H1 (cell line): Measurements from ENCODE around the gene CYP2W1. TPM values are rescaled to one million over a fixed set of nuclear protein-coding genes. Genes with fewer than 3 reads are reported as not detected.

Source experiments
- CTCF ChIA-PET: fragments of 300-600 bp; sonication (Branson Sonifier 250); formaldehyde crosslinking; loops from one replicate; lab custom pipeline; 2021; ENCODE audit not compliant: partially characterized antibody; lab: Charles Lee
- POLR2A ChIA-PET: fragments of 300-600 bp; sonication (Branson Sonifier 250); formaldehyde crosslinking; loops from one replicate; lab custom pipeline; 2021; ENCODE audit warnings: inconsistent platforms; ENCODE audit not compliant: partially characterized antibody; lab: Charles Lee
- DNase-seq, 2 experiments: peaks; one replicate each; pipeline versions ENCODE4 v3.0.0 to v3.0.0-alpha.2; 2010 to 2022; ENCODE audit warnings: low spot score in 2 of 2, low read depth in 1 of 2, mixed read lengths in 1 of 2
- FAIRE-seq: peaks from 2 replicates; lab custom pipeline; 2011; peaks lifted over from hg19 to GRCh38; lab: Jason Lieb, UNC
- H2AFZ ChIP-seq: 2 replicates; pipeline ENCODE4 v1.8.1; 2012; ENCODE audit warnings: low read length, inconsistent platforms
- H2AK5ac ChIP-seq: 2 replicates; pipeline ENCODE4 v1.6.1; 2013; ENCODE audit warnings: low read depth, low read length
- H2BK120ac ChIP-seq: replicated peaks from 2 replicates; pipeline ENCODE3; 2013; ENCODE audit warnings: low read depth, low read length, inconsistent platforms
- H2BK12ac ChIP-seq: 2 replicates; pipeline ENCODE4 v1.6.1; 2013; ENCODE audit warnings: low read depth, low read length
- H2BK15ac ChIP-seq: 2 replicates; pipeline ENCODE4 v1.6.1; 2013; ENCODE audit warnings: low read length
- H2BK20ac ChIP-seq: 2 replicates; pipeline ENCODE4 v1.6.1; 2013; ENCODE audit warnings: low read length
- H2BK5ac ChIP-seq: 2 replicates; pipeline ENCODE4 v1.6.1; 2013; ENCODE audit warnings: low read depth, low read length
- H3K14ac ChIP-seq: 2 replicates; pipeline ENCODE4 v1.6.1; 2013; ENCODE audit warnings: inconsistent platforms; ENCODE audit not compliant: insufficient read length
- H3K18ac ChIP-seq: 2 replicates; pipeline ENCODE4 v1.6.1; 2013; ENCODE audit warnings: low read length; ENCODE audit errors: extremely low read depth
- H3K23ac ChIP-seq: 2 replicates; pipeline ENCODE4 v1.6.1; 2013; ENCODE audit warnings: inconsistent platforms; ENCODE audit not compliant: insufficient read length
- H3K23me2 ChIP-seq: 2 replicates; pipeline ENCODE4 v1.6.1; 2013; ENCODE audit warnings: low read depth, low read length
- H3K27ac ChIP-seq: 2 replicates; pipeline ENCODE4 v1.6.1; 2011; ENCODE audit warnings: low read depth, low read length, inconsistent platforms
- H3K27me3 ChIP-seq, 4 experiments: replicated peaks in 1 of 4; 1 replicate in 1 of 4; 2 replicates in 3 of 4; pipeline versions ENCODE4 v1.6.1 to v1.8.1; 2011 to 2013; ENCODE audit warnings: low read length in 3 of 4, mild to moderate bottlenecking in 3 of 4, inconsistent platforms in 2 of 4, mixed read lengths in 2 of 4, moderate library complexity in 1 of 4; ENCODE audit not compliant: control insufficient read depth in 3 of 4, insufficient read depth in 3 of 4; ENCODE audit errors: extremely low read depth in 1 of 4
- H3K36me3 ChIP-seq, 4 experiments: 2 replicates each; pipeline versions ENCODE4 v1.6.1 to v1.8.1; 2011 to 2013; ENCODE audit warnings: mild to moderate bottlenecking in 4 of 4, low read length in 3 of 4, moderate library complexity in 2 of 4, control low read depth in 1 of 4, inconsistent platforms in 1 of 4; ENCODE audit not compliant: insufficient read depth in 4 of 4, control insufficient read depth in 2 of 4
- H3K4ac ChIP-seq: replicated peaks from 2 replicates; pipeline ENCODE3; 2013; ENCODE audit warnings: low read length, low read depth, mixed read lengths, inconsistent platforms; ENCODE audit not compliant: insufficient read length
- H3K4me1 ChIP-seq, 4 experiments: replicated peaks in 1 of 4; 1 replicate in 1 of 4; 2 replicates in 3 of 4; pipeline versions ENCODE4 v1.6.1 to v1.8.1; 2011 to 2013; ENCODE audit warnings: low read length in 3 of 4, inconsistent platforms in 2 of 4, mixed read lengths in 1 of 4; ENCODE audit not compliant: insufficient read depth in 4 of 4, control insufficient read depth in 3 of 4
- H3K4me2 ChIP-seq, 2 experiments: 2 replicates each; pipeline versions ENCODE4 v1.6.1 to v1.8.1; 2011 to 2013; ENCODE audit warnings: low read depth in 2 of 2, low read length in 2 of 2, control low read depth in 1 of 2, inconsistent platforms in 1 of 2, mild to moderate bottlenecking in 1 of 2; ENCODE audit not compliant: insufficient read depth in 1 of 2
- H3K4me3 ChIP-seq, 4 experiments: fragments of 200-600, 300-600 bp in 1 of 4; sonication (generic), shearing (Covaris generic), sonication (Bioruptor Twin) in 1 of 4; 2 replicates each; pipeline versions ENCODE4 v1.5.1 to v1.8.1; 2011 to 2016; ENCODE audit warnings: low read length in 4 of 4, low read depth in 3 of 4, control low read depth in 2 of 4, inconsistent platforms in 2 of 4, mild to moderate bottlenecking in 2 of 4, mixed read lengths in 1 of 4, moderate library complexity in 1 of 4; ENCODE audit not compliant: insufficient read depth in 2 of 4; ENCODE audit errors: extremely low read depth in 1 of 4
- H3K56ac ChIP-seq: replicated peaks from 2 replicates; pipeline ENCODE3; 2013; ENCODE audit warnings: low read depth, mild to moderate bottlenecking, mixed read lengths, low read length, inconsistent platforms; ENCODE audit not compliant: insufficient read length
- H3K79me1 ChIP-seq: 2 replicates; pipeline ENCODE4 v1.6.1; 2013; ENCODE audit warnings: low read depth, low read length, control low read depth
- H3K79me2 ChIP-seq, 2 experiments: 2 replicates each; pipeline versions ENCODE4 v1.6.1 to v1.8.1; 2012 to 2013; ENCODE audit warnings: low read length in 2 of 2, mild to moderate bottlenecking in 2 of 2, inconsistent platforms in 1 of 2; ENCODE audit not compliant: insufficient read depth in 2 of 2, control insufficient read depth in 1 of 2
- H3K9ac ChIP-seq, 4 experiments: replicated peaks in 1 of 4; 1 replicate in 1 of 4; 2 replicates in 3 of 4; pipeline versions ENCODE4 v1.6.1 to v1.8.1; 2011 to 2013; ENCODE audit warnings: low read depth in 3 of 4, low read length in 3 of 4, control low read depth in 2 of 4, mild to moderate bottlenecking in 2 of 4, moderate library complexity in 2 of 4, inconsistent platforms in 1 of 4; ENCODE audit errors: extremely low read depth in 1 of 4
- H3K9me3 ChIP-seq, 2 experiments: 2 replicates each; pipeline versions ENCODE4 v1.6.1 to v1.8.1; 2012 to 2013; ENCODE audit warnings: mild to moderate bottlenecking in 2 of 2, moderate library complexity in 2 of 2, control low read depth in 1 of 2, inconsistent platforms in 1 of 2, low read depth in 1 of 2, low read length in 1 of 2, mixed read lengths in 1 of 2; ENCODE audit not compliant: insufficient read depth in 2 of 2
- H4K20me1 ChIP-seq, 2 experiments: replicated peaks in 1 of 2; 2 replicates each; pipeline versions ENCODE3 to v1.8.1; 2011 to 2013; ENCODE audit warnings: inconsistent platforms in 2 of 2, low read length in 2 of 2, mild to moderate bottlenecking in 1 of 2; ENCODE audit not compliant: insufficient read depth in 2 of 2, control insufficient read depth in 1 of 2
- H4K5ac ChIP-seq: 2 replicates; pipeline ENCODE4 v1.6.1; 2013; ENCODE audit warnings: low read length, low read depth, mixed read lengths, inconsistent platforms; ENCODE audit not compliant: insufficient read length
- H4K8ac ChIP-seq: 2 replicates; pipeline ENCODE4 v1.8.0; 2013; ENCODE audit warnings: mild to moderate bottlenecking, moderate library complexity, low read length, inconsistent platforms; ENCODE audit not compliant: insufficient read depth; ENCODE audit errors: extremely low read depth
- H4K91ac ChIP-seq: replicated peaks from 2 replicates; pipeline ENCODE3; 2013; ENCODE audit warnings: low read length, mixed read lengths, inconsistent platforms; ENCODE audit not compliant: insufficient read length
- CREB1 ChIP-seq: IDR thresholded peaks from 2 replicates; pipeline ENCODE4 v1.6.1; 2012; ENCODE audit warnings: inconsistent platforms
- CTCF ChIP-seq, 3 experiments: IDR thresholded peaks; 1 replicate in 2 of 3; 2 replicates in 1 of 3; pipeline versions ENCODE4 v1.5.1 to v1.6.1; 2011; ENCODE audit warnings: low read length in 3 of 3, mild to moderate bottlenecking in 3 of 3, inconsistent platforms in 2 of 3, low read depth in 1 of 3, moderate library complexity in 1 of 3; ENCODE audit not compliant: insufficient read depth in 1 of 3; ENCODE audit errors: control extremely low read depth in 1 of 3
- E2F6 ChIP-seq: IDR thresholded peaks from 2 replicates; pipeline ENCODE4 v1.6.1; 2012; ENCODE audit warnings: inconsistent platforms
- KDM1A ChIP-seq: fragments of 200-600, 300-600 bp; sonication (generic); IDR thresholded peaks from 2 replicates; pipeline ENCODE4 v1.7.1; 2016; ENCODE audit warnings: mild to moderate bottlenecking, low read length, borderline replicate concordance
- MAFK ChIP-seq: IDR thresholded peaks from 2 replicates; pipeline ENCODE4 v1.6.1; 2012; ENCODE audit warnings: low read depth, mild to moderate bottlenecking, improper control_type of control experiment, low read length
- PHF8 ChIP-seq: fragments of 200-600 bp; sonication (generic); conservative IDR thresholded peaks from 2 replicates; pipeline ENCODE4 v1.7.1; 2012; ENCODE audit warnings: low read depth, mild to moderate bottlenecking, inconsistent platforms, low read length, moderate library complexity
- POLR2AphosphoS5 ChIP-seq: IDR thresholded peaks from 2 replicates; pipeline ENCODE4 v1.6.1; 2011; ENCODE audit warnings: low read depth, low read length
- POU5F1 ChIP-seq: IDR thresholded peaks from 2 replicates; pipeline ENCODE4 v1.6.1; 2011; ENCODE audit warnings: low read depth, mild to moderate bottlenecking, low read length, moderate library complexity
- SAP30 ChIP-seq: fragments of 300-600 bp; sonication (generic); IDR thresholded peaks from 2 replicates; pipeline ENCODE4 v1.7.1; 2012; ENCODE audit warnings: low read length, moderate library complexity, mild to moderate bottlenecking, inconsistent platforms; ENCODE audit not compliant: insufficient read depth, insufficient replicate concordance
- TAF1 ChIP-seq: IDR thresholded peaks from 2 replicates; pipeline ENCODE4 v1.6.1; 2011; ENCODE audit warnings: mild to moderate bottlenecking, low read depth, low read length
- TCF12 ChIP-seq: IDR thresholded peaks from 2 replicates; pipeline ENCODE4 v1.6.1; 2011; ENCODE audit warnings: low read depth, mild to moderate bottlenecking, low read length
- WGBS, 2 experiments: shearing (Covaris generic) in 1 of 2; methylation state at CpG; one replicate each; pipeline versions ENCODE4 v1.1.6 to v1.1.7; 2013 to 2015; ENCODE audit warnings: low lambda C conversion rate in 2 of 2, mixed read lengths in 2 of 2, inconsistent platforms in 1 of 2, low coverage in 1 of 2, missing lambda C conversion rate in 1 of 2; ENCODE audit not compliant: insufficient replicate concordance in 2 of 2, insufficient coverage in 1 of 2, insufficient read length in 1 of 2; ENCODE audit errors: extremely low coverage in 1 of 2, missing lambda C conversion rate in 1 of 2; 5-methylcytosine and 5-hydroxymethylcytosine counted together
- polyA plus RNA-seq, 7 experiments: library from polyadenylated mRNA; depleted of rRNA in 3 of 7; stranded (reverse) in 5 of 7; unstranded in 2 of 7; fragments of >200 nt in 5 of 7; fragments of 200-250 nt in 2 of 7; gene quantifications; 1 replicate in 5 of 7; 2 replicates in 1 of 7; 4 replicates in 1 of 7; pipeline versions ENCODE4 v1.2.1 to v1.2.3, GENCODE V29; 2011 to 2013; ENCODE audit warnings: missing spikeins in 2 of 7, mixed read lengths in 2 of 7
- total RNA-seq: library from RNA; stranded (reverse); fragmentation: NEBNext Ultra II Directional; extraction: Animal tissue kit (Norgen Biotek cat#: 25700); gene quantifications from 2 replicates; pipeline ENCODE4 v1.2.1, GENCODE V29; 2021

CYP2W1 gene
- total and polyA plus RNA-seq, 2 of the 8 experiments (the other 6 are each of a cell fraction or from before 2014, with no cell fraction given) = not detected

GRCh38 chr7:990352-990932 lies 7.5 kb downstream of the CYP2W1 start:
- H3K27me3 ChIP-seq = no peaks in the 10 kb centered on the region
- TF ChIP-seq TAF1 (no peak), KDM1A (no peak), E2F6 (no peak), CTCF (IDR thresholded peaks at IDR 0.05; ENCODE audit: control extremely low read depth in 1 of 3, insufficient read depth in 1 of 3, low read depth in 1 of 3, low read length in 3 of 3) (no peak), TCF12 (no peak), POLR2AphosphoS5 (no peak), SAP30 (no peak), POU5F1 (no peak), PHF8 (no peak), MAFK (no peak), CREB1 (no peak)

More at GRCh38 chr7:990352-990932, 7.5 kb downstream of the CYP2W1 start:
- no peak overlapping the region for H3K27ac ChIP-seq
- no peaks in the 10 kb centered on the region for H3K36me3 ChIP-seq
- no peak overlapping the region for H3K9ac ChIP-seq
- no peak for DNase-seq
- no peak overlapping the region for H2BK5ac ChIP-seq
- no peak overlapping the region for H4K5ac ChIP-seq
- no peaks in the 10 kb centered on the region for H3K23me2 ChIP-seq
- no peak overlapping the region for H3K23ac ChIP-seq
- H3K79me2 ChIP-seq = no peaks in the 10 kb centered on the region
- no peak overlapping the region for H2AFZ ChIP-seq
- no peak overlapping the region for H4K91ac ChIP-seq
- 88% methylated on average over 34 of the region's 36 CpGs; no CpG with 5 or more reads in 1 of the 2 experiments for WGBS, 2 experiments
- no peak overlapping the region for H3K18ac ChIP-seq
- H2BK120ac ChIP-seq = no peak overlapping the region
- H3K4me3 ChIP-seq = no peak overlapping the region
- no peaks in the 10 kb centered on the region for H3K9me3 ChIP-seq
- H3K4ac ChIP-seq = no peak overlapping the region
- H3K4me2 ChIP-seq = no peak overlapping the region
- no peak overlapping the region for H2BK20ac ChIP-seq
- ChIA-PET POLR2A (no interaction called here), CTCF (interaction anchor here (1.0 to 7.5 kb wide), 6 partner anchors 12 to 193 kb away, joined by 3 to 117 read pairs (median 18); no protein-coding TSS in a partner anchor)
- H4K8ac ChIP-seq = no peak overlapping the region
- H3K79me1 ChIP-seq = no peaks in the 10 kb centered on the region
- H3K14ac ChIP-seq = no peak overlapping the region
- no peak for FAIRE-seq
- H2BK15ac ChIP-seq = no peak overlapping the region
- no peak overlapping the region for H2AK5ac ChIP-seq
- H2BK12ac ChIP-seq = no peak overlapping the region
- no peaks in the 10 kb centered on the region for H4K20me1 ChIP-seq
- H3K56ac ChIP-seq = no peak overlapping the region
- peaks cover 0 to 9% (median 5%) of the 10 kb centered on the region in 4 experiments; a peak in 5 of 7 replicates for H3K4me1 ChIP-seq
